ENCODE data around the gene PRKAR1A.

DNA sequence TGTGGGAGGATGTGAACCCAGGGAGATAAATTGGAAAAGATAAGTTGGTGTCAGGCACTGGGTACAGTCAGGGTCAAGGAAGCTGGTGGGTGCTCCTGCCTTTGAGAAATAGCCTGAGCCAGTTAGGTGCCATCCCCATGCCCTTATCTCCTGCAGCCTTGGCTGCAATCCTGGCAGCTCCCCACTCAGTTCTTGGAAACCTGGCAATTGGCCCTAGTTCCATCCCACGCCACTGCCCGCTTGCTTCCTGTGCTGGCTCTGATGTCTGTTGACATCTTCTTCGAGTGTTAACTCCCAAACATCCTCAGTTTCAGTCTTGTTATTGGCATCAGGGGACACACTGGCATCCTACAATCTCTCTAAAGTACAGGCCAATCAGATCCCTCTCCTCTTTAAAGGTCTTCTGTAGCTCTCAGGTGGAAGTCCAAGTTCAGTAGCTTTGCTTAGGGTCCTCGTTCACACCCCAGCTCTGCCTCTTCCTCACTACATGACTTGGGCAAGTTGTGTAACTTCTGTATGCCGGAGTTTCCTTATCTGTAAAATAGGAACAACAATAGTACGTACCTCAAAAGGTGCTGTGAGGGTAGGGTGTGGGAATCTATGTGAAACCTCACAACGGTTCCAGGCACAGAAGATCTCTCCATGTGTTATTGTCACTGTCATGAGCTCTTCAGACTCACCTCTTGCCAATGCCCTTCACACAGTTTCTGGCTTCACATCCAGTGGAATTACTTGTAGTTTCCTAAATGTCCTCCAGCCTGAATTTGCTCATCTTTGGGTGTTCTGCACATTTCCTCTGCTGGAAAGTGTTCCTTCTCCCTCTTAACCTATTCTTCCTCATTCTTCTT is 13.5 kb upstream of the PRKAR1A start:
- TF ChIP-seq GATA2 (IDR thresholded peaks at IDR 0.05; ENCODE audit: low read depth, low read length): no peak
- TF ChIP-seq GATA3 (IDR thresholded peaks at IDR 0.05; ENCODE audit: low read depth, low read length): no peak
